ENCODE data around the gene STIMATE.

GRCh38 chr3:52910823-52911222, 13.5 kb upstream of the STIMATE start:
- TF ChIP-seq CTCF (IDR thresholded peaks at IDR 0.05) (no peak), POLR2A (IDR thresholded peaks at IDR 0.05) (no peak)

Data from adrenal gland (tissue), 5 donors.